Fibroblast of mammary gland (primary cell): ENCODE results near the gene HOXB4.

Source experiments
- DNase-seq: peaks from one replicate; pipeline ENCODE4 v3.0.0-alpha.2; 2010; ENCODE audit warnings: low read depth
- H3K4me3 ChIP-seq: 2 replicates; pipeline ENCODE4 v1.5.1; 2011; ENCODE audit warnings: low read depth, mild to moderate bottlenecking, low read length, moderate library complexity; ENCODE audit not compliant: control insufficient read depth
- CTCF ChIP-seq: conservative IDR thresholded peaks from 2 replicates; pipeline ENCODE4 v1.5.1; 2011; ENCODE audit warnings: low read depth, low read length, inconsistent platforms; ENCODE audit not compliant: control insufficient read depth, insufficient read depth

The HOXB4 gene

GRCh38 chr17:48526608-48527546 is 51.3 kb downstream of the HOXB4 start:
- DNase-seq = no peak
- H3K4me3 ChIP-seq = no peak overlapping the region
- TF ChIP-seq CTCF = no peak
